Activated T-cell treated with anti-CD3 and anti-CD28 coated beads for 4 hours (primary cell): ENCODE results near the gene CCDC82.

Experiments
- DNase-seq: peaks from one replicate; pipeline ENCODE4 v3.0.0-alpha.2; 2020

CCDC82 gene

GRCh38 chr11:96358321-96358720, 31.4 kb downstream of the CCDC82 start:
- no peak for DNase-seq

- no peak for DNase-seq
Observed at GRCh38 chr11:96357794-96358193, 31.9 kb downstream of the CCDC82 start.

DNA sequence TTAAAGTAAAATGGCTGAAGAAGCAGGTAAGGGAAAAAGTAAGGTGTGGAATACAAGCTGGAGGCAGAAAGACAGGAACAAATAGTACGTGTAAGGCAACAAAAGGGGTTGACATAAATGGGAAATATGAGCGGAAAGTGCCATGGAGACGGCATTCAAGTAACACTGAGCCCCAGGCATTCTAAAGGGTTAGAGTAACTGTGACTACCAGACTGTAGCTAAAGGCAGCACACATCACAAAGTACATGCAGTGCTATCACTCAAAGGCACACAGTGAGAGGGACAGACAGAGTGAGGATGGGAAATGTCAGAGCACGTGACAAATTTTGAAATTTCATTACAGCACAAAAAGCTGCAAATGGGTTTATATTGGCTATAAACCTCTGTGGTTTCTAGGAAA, 32.9 kb downstream of the CCDC82 start:
- no peak for DNase-seq

GRCh38 chr11:96342961-96343711, 46.6 kb downstream of the CCDC82 start, which contains the start of gene MAML2:
TSS of gene MAML2 (minus strand) at chr11:96343195. CDS start at chr11:96341895, 1,300 bp downstream.
- DNase-seq = peak; percentile 83

DNA sequence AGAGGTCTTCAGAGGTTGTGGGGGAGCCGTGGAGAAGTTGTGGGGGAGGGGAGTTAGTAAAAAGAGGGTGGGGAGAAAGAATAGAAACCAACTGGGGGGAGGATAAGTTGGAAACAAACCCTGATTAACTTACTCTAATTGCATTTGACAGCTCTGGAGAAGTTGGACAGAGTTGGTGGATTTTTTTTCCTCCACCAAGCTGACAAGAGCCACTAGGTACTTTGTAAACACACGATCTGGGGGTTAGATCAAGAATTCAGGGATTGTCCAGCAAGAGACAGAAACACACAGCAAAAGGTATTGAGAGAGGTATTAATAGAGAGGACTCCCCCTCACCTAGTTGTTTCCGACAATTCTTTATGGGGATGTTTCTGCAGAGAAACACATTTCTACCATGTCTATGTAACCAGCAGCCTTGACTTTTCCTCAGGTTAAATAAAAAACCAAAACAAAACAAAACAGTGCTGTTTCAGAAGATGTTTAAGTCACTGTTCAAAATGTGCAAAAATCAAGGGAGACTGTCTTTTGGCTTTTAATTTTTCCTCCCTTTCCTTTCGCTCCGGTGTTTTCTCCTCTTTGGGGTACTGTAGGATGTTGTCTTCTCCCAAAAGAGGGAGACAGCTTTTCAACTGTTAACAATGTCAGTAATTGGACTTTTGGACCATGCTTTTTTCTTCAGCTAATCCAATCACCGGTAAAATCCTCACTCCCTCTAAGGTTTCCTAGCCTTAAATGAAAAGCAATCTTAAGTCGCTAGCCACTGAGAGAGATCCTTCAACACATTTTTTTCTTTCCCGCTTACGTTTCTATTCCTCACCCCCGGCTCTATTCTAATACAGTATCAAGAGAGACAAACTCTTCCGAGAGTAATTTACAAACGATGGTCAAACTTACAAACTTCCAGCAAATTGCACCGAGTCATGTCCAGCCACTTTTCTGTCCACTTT, 47.4 kb downstream of the CCDC82 start:
- no peak for DNase-seq

DNA sequence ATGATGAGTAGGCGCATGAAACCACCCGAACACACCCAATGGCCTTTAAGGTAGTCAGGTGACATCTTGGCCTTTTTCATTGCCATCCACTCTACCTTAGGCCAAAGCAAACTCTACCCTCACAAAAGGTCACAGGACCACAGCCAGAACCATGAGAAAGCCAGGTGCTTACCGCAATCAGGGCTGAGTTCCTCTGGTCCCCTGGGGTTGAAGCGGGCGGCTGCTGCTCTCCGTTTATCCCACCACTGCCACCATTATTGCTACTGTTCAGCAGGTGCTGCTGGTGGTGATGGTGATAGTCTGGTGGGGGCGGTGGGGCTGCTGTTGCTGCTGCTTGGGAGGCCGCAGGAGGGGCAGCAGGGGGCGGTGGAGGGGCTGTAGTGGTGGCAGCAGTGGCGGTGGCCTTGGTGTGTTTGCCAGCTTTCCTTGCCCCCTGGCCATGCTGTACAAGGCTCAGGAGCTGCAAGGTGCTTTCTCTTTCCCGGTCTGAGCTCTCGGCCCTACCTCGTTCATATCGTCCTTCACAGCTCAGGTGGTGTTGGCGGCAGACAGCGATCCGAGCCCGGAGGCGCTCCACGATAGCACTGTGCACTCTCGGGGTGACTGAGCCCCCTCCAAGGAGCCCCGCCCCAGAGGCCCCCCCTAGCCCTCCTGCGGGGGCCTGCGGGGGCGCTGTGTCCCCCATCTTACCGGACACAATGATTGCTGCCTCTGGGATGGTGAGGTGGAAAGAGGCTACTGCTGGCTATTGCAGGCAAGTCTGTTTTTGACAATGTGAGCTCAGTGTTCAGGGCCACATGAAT, 48.3 kb downstream of the CCDC82 start:
- peak; percentile 48 for DNase-seq

DNA sequence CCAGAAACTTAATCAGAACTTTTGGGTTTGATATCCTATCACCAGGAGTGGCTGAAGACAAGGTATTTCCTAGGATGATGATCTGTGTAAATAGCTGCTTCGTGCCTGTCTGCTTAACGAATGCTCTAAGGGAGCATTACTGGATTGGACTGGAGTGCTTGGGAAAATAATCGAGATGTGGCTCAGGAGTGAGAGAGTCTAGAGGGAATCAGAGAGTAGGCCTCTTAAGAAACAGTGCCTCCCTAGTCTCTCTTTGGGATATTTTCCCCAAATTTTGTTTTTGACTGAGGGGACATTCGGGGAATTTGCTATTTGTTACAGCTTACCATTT, 49.2 kb downstream of the CCDC82 start:
- no peak for DNase-seq

DNA sequence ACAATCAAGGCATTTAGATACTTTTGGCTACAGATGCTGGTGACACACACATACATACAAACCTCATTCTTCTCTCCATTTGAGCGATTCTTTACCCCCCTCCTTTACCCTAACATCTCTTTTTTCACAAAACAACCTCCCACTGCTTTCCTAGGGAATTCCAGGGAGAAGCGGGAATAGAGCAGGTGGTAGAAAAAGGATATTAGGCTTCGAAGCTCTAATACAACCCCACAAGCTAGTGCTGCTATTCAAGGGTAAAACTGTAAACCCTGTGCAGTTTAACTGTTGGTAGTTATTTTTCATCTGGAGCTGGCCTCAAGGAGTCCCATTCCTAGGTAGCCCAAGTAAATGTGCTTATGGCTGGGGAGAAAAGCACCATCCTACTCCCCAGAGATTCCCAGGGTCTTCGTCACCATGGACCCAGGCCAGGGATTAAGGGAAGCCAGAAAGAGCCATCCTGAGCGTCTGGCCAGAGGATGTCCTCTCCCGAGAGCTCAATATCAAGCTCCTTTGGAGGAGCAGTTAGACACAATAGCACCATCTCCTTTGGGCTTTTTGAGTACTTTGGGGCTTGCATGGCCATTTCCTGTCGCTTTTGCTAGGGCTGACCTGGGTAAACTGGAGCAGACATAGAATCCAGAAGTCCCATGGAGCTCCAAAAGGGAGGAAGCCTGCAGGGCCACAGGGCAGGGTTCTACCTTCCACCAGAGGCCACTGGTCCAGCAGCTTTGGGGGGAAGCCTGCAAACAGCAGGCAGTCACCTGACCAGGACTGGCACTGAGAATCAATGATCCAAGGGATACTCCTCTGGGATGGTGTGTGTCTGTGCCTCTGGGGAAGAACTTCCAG, 49.8 kb downstream of the CCDC82 start:
- DNase-seq = no peak

GRCh38 chr11:96338910-96339705, 50.6 kb downstream of the CCDC82 start:
- no peak for DNase-seq

DNA sequence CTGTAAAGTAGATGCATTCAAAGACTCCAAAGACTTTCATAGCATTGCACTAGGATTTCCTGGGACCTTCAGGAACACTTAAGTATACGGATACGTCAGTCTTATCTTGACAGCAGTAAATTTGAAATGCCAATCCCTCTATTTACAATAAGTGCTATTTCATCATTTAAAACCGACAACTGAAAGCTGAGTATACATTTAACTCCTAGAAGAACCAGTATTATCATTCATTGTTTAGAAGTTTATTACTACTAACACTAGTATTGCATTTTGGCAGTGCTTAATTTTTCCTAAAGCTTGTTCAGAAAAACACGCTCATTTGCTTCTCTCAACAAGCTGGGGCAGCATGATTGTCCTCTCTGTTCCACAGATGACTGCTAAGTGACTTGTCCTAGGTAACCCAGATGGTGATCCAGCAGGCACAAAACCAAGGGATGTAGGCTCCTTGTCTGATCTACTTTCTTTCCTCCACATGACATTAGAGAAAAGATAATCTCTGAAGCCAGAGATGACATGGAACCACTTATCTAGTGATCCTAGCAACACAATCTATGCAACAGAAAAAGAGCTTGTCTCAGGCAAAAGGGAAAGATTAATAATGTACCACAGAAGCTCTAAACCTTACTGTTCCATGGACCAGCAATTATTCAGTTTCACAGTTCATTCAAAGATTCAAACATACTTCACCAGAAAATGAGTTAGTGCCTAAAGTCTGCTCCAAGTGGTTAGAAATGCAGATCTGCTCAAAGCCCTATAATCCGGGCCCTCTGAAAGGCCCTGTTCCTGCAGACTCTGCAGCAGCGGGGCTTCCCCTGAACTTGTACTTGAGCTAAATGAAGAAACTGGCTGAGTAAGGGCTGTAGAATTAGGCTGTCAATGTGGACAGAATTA, 51.9 kb downstream of the CCDC82 start:
- DNase-seq = no peak

DNA sequence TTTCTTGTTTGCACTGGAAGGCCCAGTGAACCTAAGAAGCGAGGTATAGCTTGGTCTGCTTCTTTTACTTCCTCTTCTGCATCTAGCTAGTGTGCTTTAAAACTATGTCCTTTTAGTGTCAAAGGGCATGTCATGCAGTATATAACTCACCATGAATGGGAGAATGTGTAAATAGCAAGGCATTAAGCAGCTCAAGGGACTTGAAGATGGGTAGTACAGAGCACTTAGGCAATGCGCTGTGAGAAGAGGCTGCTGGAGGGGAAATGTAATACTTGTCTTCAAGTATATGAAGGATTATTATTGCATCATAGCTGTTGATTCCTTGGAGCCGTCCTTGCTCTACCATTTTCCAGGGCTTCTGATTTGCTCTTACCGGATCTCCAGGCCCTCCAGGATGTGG, 54.3 kb downstream of the CCDC82 start:
- DNase-seq = no peak

DNA sequence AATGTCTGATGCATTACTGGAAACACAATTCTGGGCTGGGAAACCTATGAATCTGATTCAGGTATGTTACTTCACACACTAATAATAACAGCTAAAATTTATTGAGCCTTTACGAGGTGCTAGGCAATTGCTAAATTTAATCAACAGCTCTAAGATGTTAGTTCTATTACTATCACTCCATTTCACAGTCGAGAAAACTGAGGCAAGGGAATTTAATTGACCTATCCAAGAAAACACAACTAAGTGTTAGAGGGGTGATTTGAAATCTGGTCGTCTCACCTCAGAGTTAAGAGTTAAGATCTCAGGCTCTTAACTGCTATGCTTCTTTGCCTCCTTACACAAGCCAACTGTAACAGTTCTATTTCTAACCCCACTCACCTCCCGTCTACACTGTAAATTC, 55.5 kb downstream of the CCDC82 start:
- no peak for DNase-seq

GRCh38 chr11:96333191-96333719, 56.5 kb downstream of the CCDC82 start:
- DNase-seq = no peak

DNA sequence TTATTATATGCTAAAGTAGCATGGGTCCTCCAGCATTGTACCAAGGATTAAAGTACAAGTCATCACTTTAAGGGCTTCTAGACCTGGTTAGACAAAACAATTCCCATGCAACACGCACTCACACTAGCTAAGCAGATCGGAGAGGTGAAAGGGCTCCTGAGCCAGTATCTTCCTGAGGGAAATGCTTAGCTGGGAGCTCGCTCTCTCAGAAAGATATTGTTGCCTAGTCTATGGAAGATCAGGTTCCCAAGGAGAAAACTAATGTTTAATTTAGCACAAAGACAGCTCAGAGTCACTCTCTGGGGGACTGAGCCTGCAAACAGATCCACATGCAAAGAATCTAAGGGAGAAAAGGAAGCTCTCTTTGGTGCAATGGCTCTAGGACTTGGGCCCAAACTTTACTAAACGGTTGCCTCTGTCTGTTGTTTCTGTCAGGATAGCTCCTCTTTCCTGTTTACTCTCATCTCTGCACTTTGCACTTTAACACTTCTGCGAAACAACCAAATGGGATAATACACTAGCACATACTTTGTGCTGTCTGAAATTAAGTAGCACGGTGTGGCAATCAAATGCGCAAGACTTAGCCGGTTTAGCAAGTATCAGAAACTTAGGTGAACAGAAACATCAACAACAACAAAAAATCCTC, 57.5 kb downstream of the CCDC82 start:
- DNase-seq = no peak

DNA sequence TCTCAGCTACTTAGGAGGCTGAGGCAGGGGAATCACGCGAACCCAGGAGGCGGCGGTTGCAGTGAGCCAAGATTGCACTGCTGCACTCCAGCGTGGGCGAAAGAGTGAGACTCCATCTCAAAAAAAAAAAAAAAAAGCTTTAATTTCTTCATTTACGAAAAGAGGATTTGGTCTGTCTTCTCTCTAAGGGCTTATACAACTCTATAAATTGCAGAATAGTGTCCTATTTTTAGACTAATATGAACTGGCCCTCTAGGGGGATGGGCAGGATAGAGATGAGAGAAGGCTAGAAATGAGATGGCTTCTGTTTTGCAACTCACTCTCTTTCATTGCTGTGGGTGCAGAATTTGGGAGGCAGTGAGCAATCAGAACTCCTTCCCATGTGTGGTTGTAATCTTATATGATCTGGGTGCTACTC, 58.0 kb downstream of the CCDC82 start:
- DNase-seq = no peak

DNA sequence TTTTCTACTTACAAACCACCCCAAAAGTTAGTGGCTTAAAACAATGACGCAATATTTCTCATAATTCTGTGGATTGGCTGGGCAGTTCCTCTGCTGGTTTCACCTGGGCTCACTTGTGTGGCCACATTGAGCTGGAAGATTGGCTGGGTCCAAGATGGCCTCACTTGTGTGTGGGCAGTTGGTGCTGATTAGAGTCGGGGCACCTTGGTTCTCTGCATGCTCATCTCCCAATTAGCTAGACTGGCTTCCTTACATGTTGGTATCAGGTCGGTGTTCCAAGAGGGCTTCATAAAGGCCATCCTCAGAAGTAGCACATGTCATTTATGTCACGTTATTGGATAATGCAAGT, 59.2 kb downstream of the CCDC82 start:
- no peak for DNase-seq

DNA sequence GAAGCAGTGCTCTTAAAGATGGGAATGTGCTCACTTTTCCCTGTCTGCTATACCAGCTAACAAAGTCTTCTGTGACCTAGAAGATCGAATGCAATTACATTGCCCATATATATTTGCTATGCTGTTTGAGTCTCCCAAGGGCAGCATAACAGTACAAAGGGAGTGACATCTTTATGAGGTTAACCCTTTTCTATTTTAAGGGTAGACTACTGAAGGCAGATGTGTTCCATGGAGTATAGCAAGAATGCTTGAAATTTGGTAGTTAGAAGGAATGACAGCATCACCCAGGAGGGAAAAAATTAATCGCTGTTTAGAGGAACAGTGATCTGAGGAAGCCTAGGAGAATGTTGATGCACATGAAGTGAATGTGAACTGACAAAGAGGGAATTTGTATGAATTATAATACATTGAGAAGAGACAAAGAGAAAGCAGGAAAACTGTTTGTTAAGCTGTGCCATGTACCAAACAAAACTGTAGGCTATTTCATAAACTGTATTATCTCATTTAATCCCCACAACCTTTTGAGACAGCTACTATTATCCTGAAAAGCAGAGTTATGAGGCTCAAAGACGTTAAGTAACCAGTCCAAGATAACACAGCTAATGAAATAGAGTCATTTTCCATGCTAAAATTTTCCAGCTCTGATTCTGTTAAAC, 59.7 kb downstream of the CCDC82 start:
- DNase-seq = no peak

DNA sequence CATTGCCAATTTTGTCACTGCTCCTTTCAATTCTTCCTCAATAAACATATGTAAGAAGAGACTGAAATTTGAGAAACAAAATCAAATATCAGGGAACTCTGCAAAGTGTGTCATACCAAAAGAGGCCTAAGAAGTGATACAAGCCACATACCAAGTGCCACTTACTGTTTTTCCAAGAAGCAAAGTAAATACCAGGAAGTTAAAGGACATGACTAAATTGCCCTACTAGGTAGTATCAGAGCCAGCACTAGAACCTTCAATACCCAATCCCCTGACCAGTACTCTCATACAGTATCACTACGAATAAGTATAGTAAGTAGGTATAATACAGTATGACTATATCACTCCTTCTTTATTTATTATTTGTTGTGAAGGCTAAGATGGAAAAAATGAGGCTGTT, 60.3 kb downstream of the CCDC82 start:
- DNase-seq = no peak

DNA sequence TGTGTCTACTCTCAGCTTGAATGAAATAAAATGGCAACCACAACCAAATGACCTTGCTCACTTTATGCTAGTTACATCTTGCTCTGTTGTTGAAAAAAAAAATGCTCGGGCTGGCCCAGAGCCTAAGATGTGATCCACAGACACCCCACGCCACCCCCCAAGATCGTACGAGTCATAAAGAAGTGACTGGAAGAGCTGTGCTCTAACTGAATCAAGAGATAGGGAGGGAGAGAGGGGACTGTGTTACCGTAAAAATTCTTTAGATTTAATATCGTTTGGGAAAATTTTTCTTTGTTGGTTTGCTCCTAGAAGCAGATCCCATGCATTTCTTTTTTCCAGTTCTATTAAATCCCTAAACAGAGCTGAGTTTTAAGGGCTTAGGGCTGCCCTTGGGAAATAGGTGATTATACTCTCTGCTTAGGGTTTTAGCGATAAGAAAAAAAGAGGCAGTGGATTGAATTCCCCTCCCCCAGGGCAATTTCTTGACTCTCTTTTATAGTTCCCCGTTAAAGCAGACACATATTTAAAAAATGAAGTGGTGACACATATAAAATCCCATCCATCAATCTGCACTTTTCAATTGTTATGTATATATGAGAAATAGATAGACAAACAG, 61.2 kb downstream of the CCDC82 start:
- no peak for DNase-seq
